Duodenal mucosa (tissue), 2 donors: ENCODE results near the gene MPP2.
"Not testable (repeated sequence)": the region's sequence is repeated elsewhere in the genome, so short reads cannot be mapped to it uniquely, and the experiment has no call there.

Source experiments
- H3K27ac ChIP-seq: one replicate; pipeline ENCODE4 v1.7.0; 2013; ENCODE audit warnings: low read depth, low read length
- H3K27me3 ChIP-seq, 2 donors: one replicate each; pipeline ENCODE4 v1.7.0; 2013; ENCODE audit warnings: low read length in 2 of 2, control low read depth in 1 of 2; ENCODE audit not compliant: insufficient read depth in 2 of 2, control insufficient read depth in 1 of 2
- H3K36me3 ChIP-seq, 2 donors: one replicate each; pipeline ENCODE4 v1.7.0; 2013; ENCODE audit warnings: low read length in 2 of 2, control low read depth in 1 of 2; ENCODE audit not compliant: insufficient read depth in 2 of 2, control insufficient read depth in 1 of 2
- H3K4me1 ChIP-seq, 2 donors: one replicate each; pipeline ENCODE4 v1.7.0; 2013; ENCODE audit warnings: low read length in 2 of 2, control low read depth in 1 of 2; ENCODE audit not compliant: insufficient read depth in 2 of 2, control insufficient read depth in 1 of 2
- H3K4me3 ChIP-seq, 2 donors: one replicate each; pipeline ENCODE4 v1.7.0; 2013; ENCODE audit warnings: low read length in 2 of 2, low read depth in 1 of 2
- H3K9ac ChIP-seq, 2 donors: one replicate each; pipeline ENCODE4 v1.7.0; 2013; ENCODE audit warnings: low read length in 2 of 2, low read depth in 1 of 2
- H3K9me3 ChIP-seq, 2 donors: one replicate each; pipeline ENCODE4 v1.7.0; 2013; ENCODE audit warnings: low read length in 2 of 2, control low read depth in 1 of 2; ENCODE audit not compliant: control insufficient read depth in 1 of 2

The MPP2 gene

DNA sequence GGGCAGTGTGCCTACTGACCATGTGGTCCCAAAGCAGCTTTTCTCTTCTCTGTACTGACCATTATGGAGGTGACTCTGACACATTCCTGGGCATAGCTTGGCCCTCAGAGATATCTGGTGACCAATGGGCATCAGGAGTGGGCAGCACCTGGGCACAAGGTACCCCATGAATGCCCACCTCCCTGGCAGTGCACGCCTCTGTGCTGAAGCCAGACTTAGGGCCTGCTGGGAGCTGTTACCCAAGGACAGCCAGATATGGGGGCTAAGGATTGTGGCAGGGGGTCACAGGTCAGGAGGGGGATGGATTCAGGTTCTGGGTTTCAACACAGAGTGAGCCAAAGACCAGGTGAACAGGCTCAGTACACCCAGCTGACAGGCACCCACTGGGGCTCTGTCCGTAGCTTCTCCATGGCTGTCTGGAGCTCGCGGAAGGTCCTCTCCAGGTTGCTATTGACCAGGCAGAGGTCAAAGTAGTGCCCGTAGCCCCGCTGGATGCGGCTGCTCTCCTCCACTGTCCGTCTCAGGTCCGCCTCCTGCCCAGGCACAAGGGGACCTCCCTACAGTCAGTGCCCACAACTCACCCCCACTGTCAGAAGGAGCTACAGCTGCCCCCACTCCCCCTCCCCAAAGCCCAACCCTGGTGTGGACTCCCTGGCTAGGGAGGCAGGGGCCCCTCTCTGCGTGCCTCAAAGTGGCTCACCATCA, 29.7 kb downstream of the MPP2 start:
- Histone ChIP-seq H3K9ac (no peak overlapping the region), H3K36me3 (no peaks in the 10 kb centered on the region), H3K9me3 (no peaks in the 10 kb centered on the region), H3K27me3 (no peaks in the 10 kb centered on the region), H3K4me3 (no peak overlapping the region), H3K4me1 (peaks cover 32 to 35% of the 10 kb centered on the region in 2 donors), H3K27ac (no peak overlapping the region)

GRCh38 chr17:43877031-43877430, 30.3 kb downstream of the MPP2 start:
- Histone ChIP-seq H3K4me3 (no peak overlapping the region), H3K9me3 (no peaks in the 10 kb centered on the region), H3K9ac (no peak overlapping the region), H3K27ac (no peak overlapping the region), H3K27me3 (no peaks in the 10 kb centered on the region), H3K4me1 (peaks cover 32 to 40% of the 10 kb centered on the region in 2 donors), H3K36me3 (no peaks in the 10 kb centered on the region)

DNA sequence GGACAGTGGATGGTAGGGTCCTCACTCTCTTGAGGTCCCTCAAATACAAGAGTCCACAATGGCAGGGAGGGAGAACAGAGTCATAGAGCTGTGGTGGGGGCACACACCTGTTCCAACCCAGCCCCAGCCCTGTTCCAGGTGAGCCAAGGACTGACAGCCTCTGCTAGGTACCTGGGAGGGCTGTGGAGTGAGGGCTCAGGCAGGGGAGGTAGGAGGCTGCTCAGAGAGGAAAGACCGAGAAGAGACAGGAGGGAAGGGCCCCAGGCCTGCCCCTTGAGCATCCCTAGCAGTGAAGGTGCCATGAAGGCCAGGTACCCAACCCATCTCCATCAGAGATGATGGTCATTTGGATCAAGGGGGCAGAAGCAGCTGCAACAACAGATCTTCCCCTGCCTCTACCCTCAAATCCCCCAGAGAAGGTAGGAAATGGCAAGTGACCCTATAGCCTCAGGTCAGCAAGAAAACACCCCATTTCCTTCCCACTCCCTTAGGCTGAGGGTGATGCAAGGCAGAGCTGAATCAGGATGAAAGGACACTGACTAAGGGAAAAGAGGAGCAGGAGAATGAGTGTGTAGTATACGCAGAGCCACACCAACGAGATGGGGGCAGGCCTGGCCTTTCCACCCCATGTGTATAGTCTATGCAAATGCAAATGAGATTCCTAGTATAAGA, 31.7 kb downstream of the MPP2 start:
- no peaks in the 10 kb centered on the region for H3K9me3 ChIP-seq
- H3K36me3 ChIP-seq = no peaks in the 10 kb centered on the region
- no peak overlapping the region for H3K4me3 ChIP-seq
- no peak overlapping the region for H3K9ac ChIP-seq
- H3K27me3 ChIP-seq = no peaks in the 10 kb centered on the region
- H3K27ac ChIP-seq = no peak overlapping the region
- H3K4me1 ChIP-seq = peaks cover 32 to 43% of the 10 kb centered on the region in 2 donors

DNA sequence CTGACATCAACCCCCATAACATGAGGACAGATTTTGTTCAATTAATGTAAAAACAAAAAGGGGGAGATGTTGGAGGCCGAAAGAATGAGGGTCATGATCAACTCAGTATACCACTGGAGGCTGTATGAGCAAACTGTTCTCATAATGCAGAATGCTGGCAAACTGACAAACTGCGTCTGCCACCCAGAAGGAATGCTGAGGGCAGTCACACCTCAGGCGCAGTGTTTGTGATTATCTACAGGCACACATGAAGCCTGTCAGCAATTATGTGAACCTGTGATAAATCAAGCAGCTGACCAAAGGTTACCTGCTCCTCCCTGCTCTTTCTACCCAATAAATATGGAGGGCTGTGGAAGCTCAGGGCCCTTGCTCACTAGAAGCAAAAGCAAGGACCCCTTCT, 33.0 kb downstream of the MPP2 start:
- Histone ChIP-seq H3K9me3 (no peaks in the 10 kb centered on the region), H3K36me3 (no peaks in the 10 kb centered on the region), H3K27ac (peak overlapping the region; percentile 26), H3K9ac (no peak overlapping the region), H3K4me1 (peaks cover 32 to 43% of the 10 kb centered on the region in 2 donors), H3K4me3 (no peak overlapping the region), H3K27me3 (peaks cover 0 to 3% of the 10 kb centered on the region in 2 donors)

DNA sequence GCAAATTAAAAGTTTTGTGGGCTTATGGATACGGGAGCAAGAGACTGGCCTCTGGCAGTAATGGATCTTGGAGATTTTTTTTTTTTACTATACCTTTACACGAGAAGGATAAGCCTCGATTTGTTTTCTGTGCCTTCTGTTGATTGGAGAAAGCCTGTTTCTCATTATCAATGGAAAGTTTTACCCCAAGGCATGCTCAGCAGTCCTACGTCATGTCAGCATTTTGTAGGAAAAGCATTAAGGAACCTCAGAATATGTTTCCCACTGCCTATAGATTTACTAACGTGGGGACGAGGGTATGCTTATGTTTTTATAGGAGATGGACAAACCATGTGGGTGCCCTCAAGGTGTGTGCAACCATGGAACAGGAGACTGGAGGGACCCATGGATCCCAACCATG, 33.5 kb downstream of the MPP2 start:
- H3K27ac ChIP-seq = peak overlapping the region; percentile 26
- no peak overlapping the region for H3K4me3 ChIP-seq
- H3K9ac ChIP-seq = no peak overlapping the region

GRCh38 chr17:43873091-43873490, 34.2 kb downstream of the MPP2 start:
- Histone ChIP-seq H3K4me3 (peak overlapping the region; percentile 67 to 74), H3K27me3 (peaks cover 0 to 3% of the 10 kb centered on the region in 2 donors), H3K9ac (peak overlapping the region in 1 of 2 donors; percentile 56), H3K27ac (peak overlapping the region; percentile 54), H3K4me1 (peaks cover 23 to 33% of the 10 kb centered on the region in 2 donors), H3K9me3 (no peaks in the 10 kb centered on the region), H3K36me3 (no peaks in the 10 kb centered on the region)

More for the DNA sequence above, 33.5 kb downstream of the MPP2 start:
- Histone ChIP-seq H3K4me1 (peaks cover 29 to 40% of the 10 kb centered on the region in 2 donors), H3K9me3 (no peaks in the 10 kb centered on the region), H3K27me3 (peaks cover 0 to 3% of the 10 kb centered on the region in 2 donors), H3K36me3 (no peaks in the 10 kb centered on the region)

DNA sequence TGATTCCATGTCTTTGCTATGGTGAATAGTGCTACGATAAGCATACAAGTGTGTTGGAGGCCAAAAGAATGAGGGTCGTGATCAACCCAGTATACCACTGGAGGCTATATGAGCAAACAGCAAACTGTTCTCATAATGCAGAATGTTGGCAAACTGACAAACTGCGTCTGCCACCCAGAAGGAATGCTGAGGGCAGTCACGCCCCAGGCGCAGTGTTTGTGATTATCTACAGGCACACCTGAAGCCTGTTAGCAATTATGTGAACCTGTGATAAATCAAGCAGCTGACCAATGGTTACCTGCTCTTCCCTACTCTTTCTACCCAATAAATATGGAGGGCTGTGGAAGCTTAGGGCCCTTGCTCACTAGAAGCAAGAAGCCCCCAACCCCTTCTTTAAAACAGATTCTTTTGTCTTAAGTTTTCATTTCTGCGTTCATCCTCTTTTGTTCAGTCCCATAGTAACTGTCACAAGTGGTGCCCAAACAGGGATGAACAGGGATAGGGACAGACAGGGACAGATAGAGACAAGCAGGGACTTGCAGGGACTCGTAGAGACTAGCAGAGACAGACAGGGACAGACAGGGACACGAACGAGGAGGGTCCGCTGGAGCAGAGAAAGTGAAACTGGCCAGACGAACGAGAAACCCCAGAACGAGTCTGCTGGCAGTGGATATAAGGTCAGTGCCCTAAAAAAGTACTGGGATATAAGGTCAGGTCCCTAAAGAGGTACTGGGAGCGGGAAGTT, 35.2 kb downstream of the MPP2 start:
- peak overlapping the region; percentile 56 to 73 for H3K9ac ChIP-seq
- H3K9me3 ChIP-seq = no peaks in the 10 kb centered on the region
- H3K27ac ChIP-seq = peak overlapping the region; percentile 37
- H3K36me3 ChIP-seq = no peaks in the 10 kb centered on the region
- H3K4me1 ChIP-seq = peaks cover 20 to 30% of the 10 kb centered on the region in 2 donors
- peak overlapping the region; percentile 67 to 74 for H3K4me3 ChIP-seq
- H3K27me3 ChIP-seq = peaks cover 0 to 3% of the 10 kb centered on the region in 2 donors

GRCh38 chr17:43869031-43869430, 38.3 kb downstream of the MPP2 start:
- not testable (repeated sequence) for H3K27me3 ChIP-seq, H3K9ac ChIP-seq, H3K4me3 ChIP-seq, H3K36me3 ChIP-seq, H3K9me3 ChIP-seq, H3K27ac ChIP-seq
- H3K4me1 ChIP-seq = peaks cover 9 to 20% of the 10 kb centered on the region in 2 donors

DNA sequence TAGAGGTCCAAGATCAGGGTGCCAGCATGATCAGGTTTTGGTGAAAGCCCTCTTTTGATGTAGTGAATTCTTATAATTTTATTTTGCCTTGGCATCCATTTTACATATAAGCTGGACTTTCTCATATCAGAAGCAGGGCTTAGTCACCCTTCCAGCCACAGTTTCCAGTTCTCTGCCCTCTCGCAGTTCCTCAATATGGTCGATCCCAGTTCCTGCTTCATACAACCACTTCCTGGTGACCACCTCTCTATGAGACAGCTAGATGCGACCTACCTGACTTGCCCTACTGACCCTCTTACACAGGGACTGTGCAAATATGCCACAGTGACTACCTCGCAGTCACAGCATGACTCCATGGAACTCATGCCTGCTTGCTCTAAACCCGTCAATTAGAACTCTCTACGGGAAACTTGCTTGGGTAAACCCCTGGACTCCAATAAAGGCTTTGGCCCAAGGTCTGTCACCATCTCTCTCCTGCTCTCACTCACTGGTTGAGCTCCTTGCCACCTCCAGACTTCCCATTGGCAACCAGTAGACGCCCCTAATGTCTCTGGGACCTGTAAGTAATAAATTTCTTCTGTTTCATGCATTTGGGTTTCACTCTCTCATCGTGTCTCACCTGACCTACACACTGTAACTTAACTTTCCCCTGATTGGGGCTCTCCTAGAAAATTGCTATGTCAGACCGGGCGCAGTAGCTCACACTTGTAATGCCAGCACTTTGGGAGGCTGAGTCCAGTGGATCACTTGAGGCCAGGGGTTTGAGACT, 38.9 kb downstream of the MPP2 start:
- Histone ChIP-seq H3K9me3 (no peaks in the 10 kb centered on the region), H3K9ac (no peak overlapping the region), H3K27me3 (peaks cover 0 to 3% of the 10 kb centered on the region in 2 donors), H3K36me3 (no peaks in the 10 kb centered on the region), H3K27ac (no peak overlapping the region), H3K4me1 (peaks cover 3 to 14% of the 10 kb centered on the region in 2 donors), H3K4me3 (no peak overlapping the region)
